ENCODE results near the gene NCDN. TPM values are rescaled to one million over a fixed set of nuclear protein-coding genes. Genes with fewer than 3 reads are reported as not detected.

The NCDN gene
- total RNA-seq, 1 donor from 2014 or later = 16.4 TPM

DNA sequence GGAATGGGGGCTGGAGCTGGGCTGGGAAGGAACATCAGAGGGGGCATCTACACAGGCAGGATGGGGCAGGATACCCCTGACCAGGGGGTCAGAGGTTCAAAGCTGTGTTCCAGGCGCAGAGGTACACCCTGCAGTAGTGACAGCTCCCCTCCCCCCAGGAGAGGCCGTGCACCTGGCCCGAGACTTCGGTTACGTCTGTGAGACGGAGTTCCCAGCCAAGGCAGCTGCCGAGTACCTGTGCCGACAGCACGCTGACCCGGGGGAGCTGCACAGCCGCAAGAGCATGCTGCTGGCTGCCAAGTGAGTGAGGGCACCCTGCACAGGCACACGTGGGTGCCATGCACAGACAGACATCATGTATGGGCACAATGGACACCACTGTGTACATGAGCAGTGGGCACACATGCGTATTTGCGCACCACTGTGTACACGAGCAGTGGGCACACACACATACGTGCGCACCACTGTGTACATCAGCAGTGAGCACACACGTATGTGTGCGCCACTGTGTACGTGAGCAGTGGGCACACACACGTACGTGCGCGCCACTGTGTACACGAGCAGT, 33.0 kb downstream of the NCDN start:
- no peak for DNase-seq (ENCODE audit: low spot score)

DNA sequence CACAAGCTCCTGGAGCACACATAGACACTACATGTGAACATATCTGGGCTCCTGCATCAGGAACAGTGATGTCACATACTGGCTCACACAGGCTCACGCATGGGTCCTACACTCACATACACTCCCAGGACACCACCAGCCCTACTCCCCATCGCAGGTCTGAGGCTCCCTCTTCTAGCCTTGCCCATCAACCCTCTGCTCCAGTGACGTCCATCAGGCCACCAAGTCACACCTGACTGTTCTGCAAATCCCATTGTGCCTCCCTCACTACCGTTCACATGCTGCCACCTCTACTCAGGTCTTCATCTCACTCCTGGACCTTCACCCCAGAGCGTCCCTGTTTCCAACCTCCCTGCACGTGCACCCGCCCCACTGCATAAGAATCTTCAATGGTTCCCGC, 33.6 kb downstream of the NCDN start:
- DNase-seq (ENCODE audit: low spot score) = no peak

DNA sequence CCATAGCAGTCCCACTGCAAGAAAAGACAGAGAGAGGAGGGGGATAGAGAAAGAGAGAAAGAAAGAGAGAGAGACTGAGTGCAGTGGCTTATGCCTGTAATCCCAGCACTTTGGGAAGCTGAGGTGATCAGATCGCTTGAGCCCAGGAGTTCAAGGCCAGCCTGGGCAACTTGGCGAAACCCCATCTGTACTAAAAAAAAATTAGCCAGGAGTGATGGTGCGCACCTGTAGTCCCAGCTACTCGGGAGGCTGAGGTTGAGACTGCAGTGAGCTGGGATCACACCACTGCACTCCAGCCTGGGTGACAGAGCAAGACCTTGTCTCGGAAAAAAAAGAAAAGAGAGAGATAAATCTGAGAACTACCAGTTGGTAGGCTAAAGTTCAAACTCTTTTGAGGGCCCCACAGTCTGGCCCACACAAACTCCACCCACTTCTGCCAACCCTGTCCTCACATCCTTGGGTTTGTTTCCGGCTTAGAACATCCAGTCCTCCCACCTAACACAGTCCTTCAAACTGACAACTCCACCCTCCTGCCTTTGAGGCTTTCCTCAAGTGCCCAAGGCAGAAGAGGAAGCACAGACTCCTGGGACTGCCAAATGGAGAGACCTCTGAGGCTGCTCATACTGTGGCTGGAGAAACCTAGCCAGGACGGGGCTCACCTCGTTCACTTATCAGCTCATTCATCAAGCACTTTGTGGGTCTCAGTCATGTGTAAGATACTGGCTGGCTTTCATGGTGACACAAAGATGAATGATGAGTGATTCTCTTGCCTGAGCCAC, 35.6 kb downstream of the NCDN start:
- DNase-seq (ENCODE audit: low spot score) = no peak

DNA sequence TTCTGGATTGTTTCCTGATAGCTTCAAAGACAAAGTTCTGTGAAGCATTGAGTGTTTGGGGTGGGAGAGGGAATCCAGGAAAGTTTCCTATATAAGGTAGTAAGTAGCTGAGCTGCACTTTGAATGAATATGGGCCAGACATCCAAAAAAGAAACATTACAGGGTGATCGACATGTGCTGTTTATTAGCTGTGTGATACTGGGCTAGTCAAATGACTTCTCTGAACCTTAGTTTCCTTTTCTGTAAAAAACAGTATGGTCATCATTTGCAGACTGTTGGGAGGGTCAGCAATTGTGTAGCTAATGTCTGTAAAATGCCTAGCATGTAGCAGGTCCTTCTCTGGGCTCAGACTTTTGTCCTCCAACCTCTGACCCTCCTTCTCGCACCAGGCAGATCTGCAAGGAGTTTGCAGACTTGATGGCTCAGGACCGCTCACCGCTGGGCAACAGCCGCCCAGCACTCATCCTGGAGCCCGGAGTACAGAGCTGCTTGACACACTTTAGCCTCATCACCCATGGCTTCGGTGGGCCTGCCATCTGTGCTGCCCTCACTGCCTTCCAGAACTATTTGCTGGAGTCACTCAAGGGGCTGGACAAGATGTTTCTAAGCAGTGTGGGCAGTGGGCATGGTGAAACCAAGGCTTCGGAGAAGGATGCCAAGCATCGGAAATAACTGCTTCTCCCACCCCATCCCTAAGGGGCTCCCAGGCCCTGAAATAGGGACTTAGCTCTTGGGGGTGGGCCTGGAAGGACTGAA, 36.6 kb downstream of the NCDN start:
- DNase-seq (ENCODE audit: low spot score) = no peak

DNA sequence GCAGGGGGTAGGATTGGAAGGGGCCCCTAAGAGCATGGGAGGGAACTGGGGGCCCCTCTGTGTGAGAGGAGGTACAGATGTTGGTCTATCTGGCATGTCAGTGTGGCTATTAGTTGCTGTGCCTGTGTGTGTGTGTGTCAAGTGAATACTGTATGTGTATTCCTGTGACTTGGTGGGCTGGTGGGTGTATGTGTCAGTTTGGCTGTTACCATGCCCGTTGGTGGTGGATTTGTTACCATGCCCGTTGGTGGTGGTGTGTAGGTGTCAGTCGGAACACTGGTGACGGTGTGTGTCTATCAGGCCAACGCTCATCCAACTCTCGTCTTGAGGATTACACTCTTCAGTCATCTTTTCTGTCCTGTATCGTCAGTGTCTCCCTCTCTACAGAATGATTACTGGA, 38.1 kb downstream of the NCDN start:
- no peak for DNase-seq (ENCODE audit: low spot score)

DNA sequence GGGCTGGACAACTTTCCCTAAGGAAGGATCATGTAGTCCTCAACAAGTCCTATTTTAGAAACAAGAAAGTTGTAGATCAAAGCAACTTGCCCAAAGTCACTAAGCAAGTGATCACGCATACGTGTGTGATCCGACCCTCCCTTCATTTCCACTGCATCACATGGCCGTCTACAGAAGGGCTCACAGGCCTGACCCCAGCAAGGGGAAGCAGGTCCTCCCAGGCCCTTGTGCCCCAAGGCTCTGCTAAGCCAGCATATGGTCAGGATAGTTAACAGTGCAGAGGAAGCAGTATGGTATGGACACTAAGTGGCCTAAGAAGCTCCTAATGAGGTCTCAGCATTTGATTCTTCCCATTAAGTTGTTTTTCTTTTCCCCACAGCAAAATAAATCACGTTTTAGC, 40.3 kb downstream of the NCDN start:
- DNase-seq (ENCODE audit: low spot score) = no peak

DNA sequence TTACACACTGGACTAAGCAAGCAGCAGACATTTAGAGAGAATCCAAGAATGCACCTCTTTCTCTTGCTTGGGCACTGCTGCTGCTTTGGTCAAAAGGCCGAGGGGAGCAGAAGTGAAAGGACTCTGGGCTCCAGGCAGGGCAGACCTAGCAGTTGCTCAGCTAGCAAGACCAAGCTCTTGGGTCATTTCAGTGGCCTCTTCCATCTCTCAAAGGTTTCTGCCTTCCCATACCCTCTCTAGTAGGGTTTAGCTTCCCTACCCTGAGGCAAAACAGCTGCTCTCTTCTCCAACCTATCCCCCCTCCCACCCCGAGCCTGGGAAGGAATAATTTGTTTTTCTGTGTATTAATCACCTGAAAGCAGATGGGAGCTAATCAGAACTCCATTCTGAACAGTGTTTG, 41.3 kb downstream of the NCDN start:
- no peak for DNase-seq (ENCODE audit: low spot score)

DNA sequence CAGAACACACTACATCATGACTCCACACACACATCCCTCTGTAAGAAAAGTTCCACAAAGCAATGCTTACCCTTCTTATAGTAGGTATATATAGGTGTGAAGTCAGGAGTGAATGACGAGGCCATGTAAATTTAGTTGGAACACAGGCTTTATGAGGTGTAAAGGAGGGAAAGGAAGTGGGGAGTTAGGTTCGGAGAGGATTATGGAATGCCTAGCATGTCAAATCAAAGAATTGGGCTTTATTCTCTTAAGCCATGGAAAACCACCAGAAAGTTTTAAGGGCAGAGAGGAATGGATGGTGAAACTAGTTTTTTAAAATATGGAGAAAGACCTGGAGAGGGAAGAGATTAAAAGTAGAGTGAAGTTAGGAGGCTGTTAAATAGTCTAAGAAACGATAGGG, 41.8 kb downstream of the NCDN start:
- no peak for DNase-seq (ENCODE audit: low spot score)

DNA sequence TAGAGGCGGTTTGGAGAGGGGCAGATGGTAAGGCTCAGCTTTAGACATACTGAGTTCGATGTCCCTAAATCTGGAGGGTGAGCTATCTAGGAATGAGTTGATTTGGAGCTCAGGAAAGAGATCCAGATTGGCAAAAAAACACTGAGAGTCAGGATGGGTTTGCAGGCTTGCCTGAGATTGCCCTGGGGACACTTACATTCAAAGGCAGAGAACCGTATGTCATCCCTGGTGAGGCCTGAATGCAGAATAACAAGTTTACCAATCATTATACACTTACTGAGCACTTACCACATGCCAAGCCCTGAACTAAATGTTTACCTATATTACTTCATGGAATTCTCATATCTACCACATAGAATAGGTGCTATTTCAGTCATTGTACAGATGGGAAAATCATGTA, 43.0 kb downstream of the NCDN start:
- no peak for DNase-seq (ENCODE audit: low spot score)

DNA sequence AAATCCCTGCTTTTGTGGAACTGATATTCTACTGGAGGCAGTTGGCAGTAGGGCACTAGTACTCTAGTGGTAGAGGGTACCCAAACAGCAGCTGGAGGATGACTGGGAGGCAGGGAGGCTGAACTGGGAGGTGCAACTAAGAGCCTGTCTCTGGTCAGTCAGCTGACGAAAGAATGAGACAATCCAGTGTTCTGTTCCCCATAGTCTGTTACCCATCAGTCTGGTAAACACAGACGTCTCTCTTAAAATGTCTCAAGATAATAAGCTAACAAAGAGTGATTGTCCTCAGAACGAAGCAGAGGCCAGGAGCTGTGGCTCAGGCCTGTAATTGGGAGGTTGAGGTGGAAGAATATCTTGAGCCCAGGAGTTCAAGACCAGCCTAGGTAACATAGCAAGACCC, 45.9 kb downstream of the NCDN start:
- no peak for DNase-seq (ENCODE audit: low spot score)

DNA sequence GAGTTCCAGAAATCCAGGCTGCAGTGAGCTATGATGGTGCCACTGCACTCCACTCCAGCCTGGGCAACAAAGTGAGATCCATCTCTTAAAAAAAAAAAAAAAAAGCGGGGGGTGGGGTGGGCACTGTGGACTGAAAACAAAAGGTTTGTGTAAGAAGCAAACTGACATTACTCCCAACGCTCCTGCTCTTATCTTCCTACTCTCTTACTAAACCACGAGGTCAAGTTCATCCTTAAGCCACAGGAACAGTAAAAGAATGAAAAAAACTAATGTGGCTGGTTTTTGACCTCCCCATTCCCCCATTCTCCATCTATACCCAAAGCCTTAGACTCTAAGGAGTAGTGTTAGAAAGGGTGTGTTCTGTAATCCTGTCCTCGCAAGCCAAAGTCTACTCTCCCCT, 46.3 kb downstream of the NCDN start:
- DNase-seq (ENCODE audit: low spot score) = no peak

DNA sequence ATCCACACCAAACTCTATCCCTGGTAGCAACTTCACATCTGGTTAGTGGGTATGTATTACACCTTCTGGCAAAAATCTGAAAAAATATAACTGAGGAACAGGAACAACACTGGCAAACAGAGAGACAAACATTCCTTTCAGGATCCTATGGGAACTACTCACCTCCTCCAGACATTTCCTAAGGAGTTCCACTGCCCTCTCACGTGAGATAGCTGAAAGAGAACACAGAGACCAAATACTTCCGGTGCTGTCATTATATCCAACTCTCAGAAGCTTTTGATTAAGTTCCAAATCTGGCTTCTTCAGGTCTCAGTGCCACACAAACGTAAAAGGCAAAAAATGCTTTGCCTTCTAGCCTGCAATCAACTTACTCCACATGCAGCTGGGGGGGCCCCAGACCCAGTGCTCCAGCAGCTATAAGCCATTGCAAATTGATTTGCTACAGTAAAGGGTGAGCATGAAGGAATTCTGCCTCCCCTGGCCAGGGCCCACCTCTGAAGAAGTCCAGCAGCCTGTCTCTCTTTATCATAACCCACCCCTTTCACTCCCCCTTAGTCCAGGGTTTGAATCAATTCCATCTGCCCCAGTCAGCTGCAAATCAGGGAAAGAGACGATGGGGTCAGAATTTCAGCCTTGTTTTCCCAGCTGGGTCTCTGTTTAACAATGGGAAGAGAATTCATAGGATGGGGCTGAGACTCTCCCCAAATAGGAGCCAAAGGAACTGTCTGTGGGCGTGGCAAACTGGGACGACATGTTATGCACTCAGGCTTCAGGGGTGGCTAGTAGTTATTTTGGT, 47.7 kb downstream of the NCDN start:
- DNase-seq (ENCODE audit: low spot score) = no peak

DNA sequence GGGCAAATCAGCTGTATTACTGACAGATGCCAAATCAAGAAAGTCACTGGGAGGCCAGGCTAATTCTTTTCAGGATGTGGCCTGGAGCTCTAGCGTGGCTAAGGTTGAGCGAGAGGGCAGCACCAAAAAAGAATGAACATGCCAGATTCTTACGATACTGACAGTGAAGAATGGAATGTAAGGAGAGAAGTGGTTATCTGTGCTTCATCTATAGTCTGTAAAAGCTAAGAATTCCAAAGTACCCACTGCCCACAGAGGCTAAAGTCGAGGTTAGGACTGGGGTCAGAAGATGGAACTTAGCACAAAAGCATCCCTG, 48.2 kb downstream of the NCDN start:
- no peak for DNase-seq (ENCODE audit: low spot score)

DNA sequence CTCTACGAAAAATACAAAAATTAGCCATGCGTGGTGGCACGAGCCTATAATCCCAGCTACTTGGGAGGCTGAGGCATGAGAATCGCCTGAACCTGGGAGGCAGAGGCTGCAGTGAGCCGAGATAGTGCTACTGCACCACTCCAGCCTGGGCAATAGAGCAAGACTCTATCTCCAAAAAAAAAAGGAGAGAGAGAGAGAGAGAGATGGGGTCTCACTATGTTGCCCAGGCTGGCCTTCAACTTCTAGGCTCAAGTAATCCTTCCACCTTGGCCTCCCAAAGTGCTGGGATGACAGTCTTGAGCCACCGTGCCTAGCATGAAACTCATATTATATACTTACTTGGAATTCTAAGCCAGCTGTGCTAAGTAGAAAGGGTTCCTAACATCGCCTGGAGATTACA, 54.1 kb downstream of the NCDN start:
- no peak for DNase-seq (ENCODE audit: low spot score)

DNA sequence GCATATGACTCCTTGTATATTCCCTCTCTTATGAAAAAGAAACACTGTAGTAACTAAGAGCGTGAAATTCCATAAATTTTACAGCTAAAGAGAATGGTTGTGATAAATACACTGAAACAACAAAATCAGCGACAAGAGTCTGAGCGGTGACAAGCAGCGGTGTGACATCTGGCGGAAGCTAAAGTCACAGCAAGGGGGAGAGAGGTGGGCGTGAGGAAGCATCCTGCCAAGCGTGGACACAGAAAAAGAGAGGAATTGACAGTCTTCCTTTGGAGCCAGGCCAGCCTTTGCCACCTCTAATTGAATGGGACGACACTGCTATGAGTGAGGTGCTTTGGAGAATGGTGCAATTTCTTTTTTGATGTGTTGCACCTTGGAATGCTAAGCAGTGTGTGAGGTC, 57.8 kb downstream of the NCDN start:
- no peak for DNase-seq (ENCODE audit: low spot score)

Other genes starting within 250 kb of the NCDN start
- gene KIAA0319L, start 396 bp upstream of the NCDN start, total RNA-seq (ENCODE audit: insufficient read depth, low replicate concordance) = 76.1 TPM
- not detected for gene TFAP2E, start 15.5 kb downstream of the NCDN start, total RNA-seq (ENCODE audit: insufficient read depth, low replicate concordance)
- 14.4 TPM for gene PSMB2, start 83.7 kb downstream of the NCDN start, total RNA-seq (ENCODE audit: insufficient read depth, low replicate concordance)
- gene C1orf216, start 161.1 kb downstream of the NCDN start, total RNA-seq (ENCODE audit: insufficient read depth, low replicate concordance) = 13.5 TPM
- gene CLSPN, start 212.2 kb downstream of the NCDN start, total RNA-seq (ENCODE audit: insufficient read depth, low replicate concordance) = 1.9 TPM